Effector CD8-positive, alpha-beta T cell (primary cell): ENCODE measurements around the gene MYH11.

Source experiments
- DNase-seq: peaks from one replicate; lab custom pipeline; 2025; lab: John Stamatoyannopoulos, UW

Gene MYH11

DNA sequence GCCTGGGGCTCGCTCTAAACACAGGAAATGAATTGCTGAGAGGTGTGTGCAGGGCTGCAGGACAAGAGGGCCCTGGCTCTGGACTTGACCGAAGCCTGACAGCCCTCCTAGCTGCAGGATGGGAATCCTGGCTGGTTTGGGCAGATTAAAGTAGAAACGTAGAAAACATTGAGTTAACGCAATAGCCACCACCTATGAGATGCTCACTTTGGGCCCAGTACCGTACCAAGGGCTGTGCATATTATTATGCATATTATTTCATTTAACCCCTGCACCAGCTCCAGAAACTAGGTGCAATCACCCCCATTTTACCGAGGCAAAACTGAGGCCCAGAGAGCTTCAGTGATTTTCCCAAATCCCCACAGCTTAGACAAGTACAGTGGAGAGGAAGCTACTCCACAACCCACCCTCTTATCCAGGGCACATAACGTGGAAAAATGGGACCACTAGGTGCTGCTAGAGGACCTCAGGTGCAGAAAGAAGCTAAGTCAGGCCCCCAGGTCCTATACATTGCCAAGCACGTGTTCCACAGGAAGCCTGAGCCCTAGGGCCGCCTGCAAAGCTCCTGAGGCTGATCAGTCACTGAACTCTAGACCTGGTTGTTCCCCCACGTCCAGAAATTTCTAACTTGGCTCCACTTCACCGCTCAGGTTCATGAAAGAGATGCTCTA, 79.2 kb downstream of the MYH11 start:
- DNase-seq = no peak

DNA sequence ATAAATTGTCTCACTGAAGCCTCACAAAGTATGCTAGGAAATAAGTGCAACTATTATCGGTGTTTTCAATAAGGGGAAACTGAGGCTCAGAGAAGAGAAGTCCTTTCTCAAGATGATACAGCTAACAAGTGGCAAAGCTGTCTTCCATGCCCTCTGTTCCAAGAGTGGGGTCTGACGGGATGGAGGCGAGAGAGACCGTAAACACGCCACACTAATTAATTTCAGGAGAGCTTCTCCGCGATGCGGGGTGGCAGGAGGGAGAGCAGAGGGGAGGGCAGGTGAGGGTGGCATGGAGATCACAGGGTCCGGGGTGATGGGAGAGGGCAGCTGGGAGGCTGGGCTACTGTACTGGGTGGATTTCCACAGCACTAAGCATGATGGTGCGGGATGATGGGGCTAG, 80.3 kb downstream of the MYH11 start:
- DNase-seq = no peak

DNA sequence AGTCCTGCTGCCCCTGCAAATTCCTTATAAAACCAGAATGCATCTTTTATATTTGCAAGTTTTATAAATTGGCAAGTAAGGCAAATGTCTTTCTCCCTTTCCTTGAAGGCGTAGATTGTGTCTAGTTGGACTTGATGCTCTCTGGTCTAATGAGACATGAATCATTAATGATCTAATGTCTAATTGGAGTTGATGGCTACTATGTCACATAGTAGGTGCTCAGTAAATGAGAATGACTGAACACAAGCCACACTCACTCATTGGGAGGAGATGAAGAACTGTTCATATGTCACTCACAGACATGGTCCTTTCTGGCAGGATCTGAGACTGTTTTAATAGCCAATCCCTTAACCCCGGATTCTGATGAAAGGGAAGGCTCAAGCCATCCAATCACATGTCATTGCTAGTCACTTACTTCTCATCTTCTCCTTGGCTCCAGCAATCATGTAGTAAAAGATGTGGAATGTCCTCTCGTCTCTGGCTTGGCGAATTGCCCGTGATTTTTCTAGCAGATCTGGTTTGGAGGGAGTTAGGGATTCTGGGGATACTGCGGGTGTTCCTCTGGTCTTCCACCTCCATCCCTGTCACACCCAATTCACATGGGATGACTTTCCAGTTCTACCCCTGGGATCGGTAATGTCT, 81.0 kb downstream of the MYH11 start:
- no peak for DNase-seq

DNA sequence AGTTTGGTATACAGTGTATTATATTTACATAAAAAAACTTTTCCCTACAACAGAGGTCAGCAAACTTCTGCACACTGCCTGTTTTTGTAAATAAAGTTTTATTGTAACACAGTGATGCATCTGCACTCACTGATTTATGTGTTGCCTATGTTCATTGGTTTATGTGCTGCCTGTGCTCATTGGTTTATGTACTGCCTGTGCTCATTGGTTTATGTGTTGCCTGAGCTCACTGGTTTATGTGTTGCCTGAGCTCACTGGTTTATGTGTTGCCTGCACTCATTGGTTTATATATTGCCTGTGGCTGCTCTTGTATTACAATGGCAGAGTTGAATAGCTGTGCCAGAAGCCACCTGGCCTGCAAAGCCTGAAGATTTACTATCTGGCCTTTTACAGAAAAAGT, 81.6 kb downstream of the MYH11 start:
- DNase-seq = no peak

DNA sequence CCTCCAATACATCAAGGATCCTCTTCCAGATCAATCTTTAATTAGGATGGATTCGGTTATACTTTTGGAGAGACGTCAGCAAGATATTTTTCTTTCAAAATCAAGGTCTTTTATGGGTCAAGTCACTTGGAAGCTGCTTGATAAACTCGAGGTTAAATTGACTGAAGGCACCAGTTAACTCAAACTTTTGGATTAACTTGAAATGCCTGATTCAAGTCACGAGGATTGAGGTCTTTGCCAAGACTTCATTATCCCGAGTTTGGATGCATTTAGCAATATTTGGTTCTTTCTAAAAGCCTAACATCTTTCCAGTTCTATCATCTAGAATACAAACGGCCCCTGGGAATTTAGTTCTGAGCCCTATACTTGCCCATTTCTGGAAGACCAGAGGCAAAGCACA, 82.9 kb downstream of the MYH11 start:
- no peak for DNase-seq

DNA sequence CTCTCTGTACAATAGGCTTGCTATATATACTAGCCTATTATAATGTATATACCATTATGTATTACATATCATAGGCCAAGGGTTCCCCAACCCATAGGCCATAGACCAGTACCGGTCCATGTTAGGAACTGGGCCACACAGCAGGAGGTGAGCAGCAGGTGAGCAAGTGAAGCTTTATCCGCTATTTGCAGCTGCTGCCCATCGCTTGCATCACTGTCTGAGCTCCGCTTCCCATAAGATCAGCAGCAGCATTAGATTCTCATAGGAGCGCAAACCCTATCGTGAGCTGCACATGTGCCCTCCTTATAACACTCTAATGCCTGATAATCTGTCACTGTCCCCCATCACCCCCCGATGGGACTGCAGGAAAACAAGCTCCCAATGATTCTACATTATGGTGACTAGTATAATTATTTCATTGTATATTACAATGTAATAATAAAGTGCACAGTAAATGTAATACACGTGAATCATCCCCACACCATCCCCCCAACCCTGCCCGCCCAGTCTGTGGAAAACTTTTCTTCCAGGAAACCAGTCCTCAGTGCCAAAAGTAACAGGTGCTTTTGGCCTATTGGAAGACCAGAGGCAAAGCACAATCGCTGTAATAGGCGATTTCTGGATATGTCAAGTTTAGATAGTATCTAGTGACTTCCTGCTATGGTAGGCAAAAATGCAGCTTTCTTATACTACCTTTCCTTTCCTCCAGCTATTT, 84.1 kb downstream of the MYH11 start:
- no peak for DNase-seq

DNA sequence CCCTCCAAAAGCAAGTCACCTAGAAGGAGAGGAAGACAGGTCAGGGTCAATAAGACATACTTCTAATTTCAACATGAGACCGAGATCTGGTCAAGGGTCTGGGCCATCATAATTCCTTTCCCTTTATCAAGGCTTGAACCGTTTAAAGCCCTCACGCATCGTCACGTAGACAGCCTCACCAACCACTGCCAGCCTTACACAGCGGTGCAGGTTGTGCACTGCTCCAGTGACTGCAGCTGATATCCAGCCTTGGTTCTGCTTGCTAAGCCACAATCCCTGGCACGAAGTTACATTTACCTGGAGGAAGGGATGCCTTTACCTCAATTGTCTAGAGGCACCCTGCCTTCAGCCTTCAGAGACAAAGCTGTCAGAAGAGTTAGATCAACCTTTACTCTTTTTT, 85.1 kb downstream of the MYH11 start:
- DNase-seq = no peak

DNA sequence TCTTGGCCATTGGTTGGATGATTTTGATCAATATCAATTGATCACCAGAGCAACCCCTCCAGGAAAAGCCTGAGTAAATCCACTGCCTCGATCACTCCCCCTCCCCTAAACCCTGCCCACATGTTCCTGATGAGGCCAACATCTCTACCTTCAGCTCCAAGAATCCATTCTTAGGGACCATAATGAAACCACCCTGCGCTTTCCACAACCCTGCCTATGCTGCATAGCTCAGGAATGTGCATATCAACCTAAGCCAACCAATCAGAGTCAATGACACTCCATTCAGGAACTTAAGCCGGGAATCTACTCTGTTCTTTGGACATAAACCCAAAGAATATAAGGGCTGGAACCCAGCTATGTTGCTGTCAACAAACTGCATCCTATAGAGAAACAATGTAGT, 86.3 kb downstream of the MYH11 start:
- DNase-seq = no peak

DNA sequence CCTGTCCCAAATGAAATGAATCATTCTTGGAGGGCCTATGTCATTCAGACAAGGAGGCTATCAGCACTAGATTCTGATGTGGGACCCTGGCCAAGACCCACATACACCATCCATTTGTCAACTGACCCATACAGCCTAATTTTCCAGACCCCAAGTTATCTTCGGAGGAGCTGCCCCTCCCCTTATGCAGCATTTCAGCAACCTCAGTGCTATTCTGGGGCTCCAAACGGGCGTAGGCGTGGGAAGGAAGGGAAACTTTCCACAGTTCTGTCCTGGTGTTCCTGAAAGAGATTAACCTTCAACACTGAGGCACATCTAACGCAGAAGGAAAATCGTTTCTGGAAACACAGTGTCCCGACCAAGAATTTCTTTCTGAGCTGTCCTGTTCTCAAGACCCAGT, 86.7 kb downstream of the MYH11 start:
- no peak for DNase-seq

DNA sequence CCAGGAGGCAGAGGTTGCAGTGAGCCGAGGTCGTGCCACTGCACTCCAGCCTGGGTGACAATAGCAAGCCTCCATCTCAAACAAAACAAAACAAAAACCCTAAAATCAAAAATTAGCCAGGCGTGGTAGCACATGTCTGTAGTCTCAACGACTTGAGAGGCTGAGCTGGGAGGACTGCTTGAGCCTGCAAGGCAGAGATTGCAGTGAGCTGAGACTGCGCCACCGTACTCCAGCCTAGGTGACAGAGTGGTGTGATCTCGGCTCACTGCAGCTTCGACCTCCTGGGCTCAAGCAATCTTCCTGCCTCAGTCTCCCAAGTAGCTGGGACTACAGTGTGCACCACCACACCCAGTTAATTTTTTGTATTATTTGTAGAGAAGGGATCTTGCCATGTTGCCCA, 87.6 kb downstream of the MYH11 start:
- no peak for DNase-seq

DNA sequence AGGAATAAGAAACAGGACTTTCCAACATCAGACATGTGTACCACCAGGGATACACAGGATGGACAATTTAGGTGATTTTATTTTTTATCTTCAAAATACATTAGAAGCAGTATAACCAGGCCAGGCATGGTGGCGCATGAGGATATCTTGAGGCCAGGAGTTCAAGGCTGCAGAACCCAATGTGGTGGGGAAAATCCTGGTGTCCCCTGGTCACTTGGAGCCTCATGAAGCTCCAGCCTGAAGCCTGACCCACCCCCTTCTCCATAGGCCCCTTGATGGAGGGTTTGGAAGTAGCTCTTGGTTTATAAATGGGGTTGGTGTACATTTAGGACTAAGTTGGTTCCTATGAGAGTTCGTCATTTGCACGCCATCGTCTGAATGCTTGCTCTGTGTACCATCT, 88.6 kb downstream of the MYH11 start:
- DNase-seq = no peak

DNA sequence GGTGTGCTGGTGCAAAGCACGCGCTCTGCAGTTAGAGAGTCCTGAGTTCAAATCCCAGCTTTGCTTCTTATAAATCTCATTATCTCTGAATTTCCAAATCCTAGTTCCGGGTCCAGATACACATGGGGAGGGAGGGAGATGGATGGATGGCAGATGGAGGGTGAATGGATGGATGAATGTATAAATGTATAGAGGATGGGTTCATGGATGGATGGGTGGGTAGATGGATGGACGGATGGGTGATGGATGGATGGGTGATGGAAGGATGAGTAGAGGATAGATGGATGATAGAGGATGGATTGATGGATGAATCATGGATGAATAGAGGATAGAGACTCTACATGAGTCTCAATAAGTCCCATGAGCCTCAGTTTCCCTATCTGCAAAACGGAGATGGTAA, 89.9 kb downstream of the MYH11 start:
- DNase-seq = no peak

DNA sequence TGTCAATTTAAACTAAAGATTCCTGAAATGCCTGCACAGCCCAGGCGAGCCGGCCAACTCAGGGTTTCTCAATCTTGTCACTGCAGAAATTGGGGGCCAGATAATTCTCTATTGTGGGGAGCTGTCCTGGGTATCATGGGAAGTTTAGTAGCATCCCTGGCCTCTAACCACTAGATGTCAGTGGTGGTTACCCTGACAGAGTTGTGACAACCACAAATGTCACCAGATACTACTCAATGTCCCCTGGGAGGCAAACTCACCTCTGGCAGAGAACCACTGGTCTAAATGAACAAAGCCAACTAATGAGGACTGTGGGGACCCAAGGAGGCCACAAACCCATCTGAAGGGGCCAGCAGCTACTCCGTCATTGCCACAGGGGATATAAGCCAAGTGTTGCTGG, 90.9 kb downstream of the MYH11 start:
- DNase-seq = no peak

DNA sequence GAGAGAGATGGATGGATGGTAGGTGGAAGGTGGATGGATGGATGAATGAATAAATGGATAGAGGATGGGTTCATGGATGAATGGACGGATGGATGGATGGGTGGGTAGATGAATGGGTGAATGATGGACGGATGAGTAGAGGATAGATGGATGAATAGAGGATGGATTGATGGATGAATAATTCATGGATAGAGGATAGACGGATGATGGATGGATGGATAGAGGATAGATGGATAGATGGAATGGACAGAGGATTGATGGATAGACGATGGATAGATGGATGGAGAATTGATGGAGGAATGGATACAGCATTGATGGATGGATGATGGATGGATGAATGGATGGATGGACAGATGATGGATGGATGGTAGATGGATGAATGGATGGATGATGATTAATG, 91.7 kb downstream of the MYH11 start:
- DNase-seq = no peak

DNA sequence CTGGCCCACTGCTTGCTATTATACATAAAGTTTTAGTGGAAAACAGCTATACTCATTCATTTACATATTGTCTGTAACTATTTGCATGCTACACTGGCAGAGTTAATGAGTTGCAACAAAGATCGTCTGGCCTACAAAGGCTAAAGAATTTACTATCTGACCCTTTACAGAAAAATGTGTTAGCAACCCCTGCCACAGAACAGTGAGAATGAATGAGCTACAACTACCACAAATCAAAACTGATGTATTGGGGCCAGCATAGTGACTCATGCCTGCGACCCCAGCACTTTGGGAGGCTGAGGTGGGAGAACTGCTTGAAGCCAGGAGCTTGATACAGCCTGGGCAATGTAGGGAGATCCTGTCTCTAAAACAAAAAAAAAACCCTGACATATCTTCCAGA, 92.7 kb downstream of the MYH11 start:
- no peak for DNase-seq

DNA sequence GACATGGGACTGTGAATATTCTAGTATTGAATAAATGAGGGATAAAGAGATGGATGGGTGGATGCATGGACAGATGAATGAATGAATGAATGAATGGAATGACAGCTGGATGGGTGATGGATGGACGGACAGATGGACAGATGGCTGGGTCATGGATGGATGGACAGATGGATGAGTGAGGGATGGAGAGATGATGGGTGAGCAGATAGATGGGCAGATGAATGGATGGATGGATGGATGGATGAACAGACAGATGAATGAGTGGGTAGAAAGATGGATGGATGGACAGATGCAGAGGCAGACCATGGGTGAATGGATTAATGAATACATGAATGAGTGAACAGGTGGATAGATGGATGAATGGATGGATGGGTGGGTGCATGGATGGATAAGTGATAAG, 96.7 kb downstream of the MYH11 start:
- DNase-seq = no peak

DNA sequence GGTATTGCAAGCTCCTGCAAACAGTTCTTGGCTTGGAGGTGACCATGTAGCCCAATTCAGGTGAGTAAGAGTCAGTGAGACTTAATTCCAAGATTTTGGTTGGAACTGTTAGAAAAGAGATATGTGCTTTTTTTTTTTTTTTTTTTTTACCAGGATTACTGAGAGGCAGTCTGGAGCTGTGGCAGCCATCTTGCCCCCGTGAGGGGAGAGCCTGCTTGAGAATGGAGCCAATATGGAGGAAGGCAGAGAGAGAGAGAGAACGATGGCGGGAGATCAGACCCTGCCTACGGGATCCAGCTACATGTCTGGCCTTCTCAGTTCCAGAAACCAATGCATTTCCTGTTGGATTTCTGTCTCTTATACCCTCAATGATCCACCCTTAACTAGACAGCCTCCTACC, 97.8 kb downstream of the MYH11 start:
- DNase-seq = no peak

DNA sequence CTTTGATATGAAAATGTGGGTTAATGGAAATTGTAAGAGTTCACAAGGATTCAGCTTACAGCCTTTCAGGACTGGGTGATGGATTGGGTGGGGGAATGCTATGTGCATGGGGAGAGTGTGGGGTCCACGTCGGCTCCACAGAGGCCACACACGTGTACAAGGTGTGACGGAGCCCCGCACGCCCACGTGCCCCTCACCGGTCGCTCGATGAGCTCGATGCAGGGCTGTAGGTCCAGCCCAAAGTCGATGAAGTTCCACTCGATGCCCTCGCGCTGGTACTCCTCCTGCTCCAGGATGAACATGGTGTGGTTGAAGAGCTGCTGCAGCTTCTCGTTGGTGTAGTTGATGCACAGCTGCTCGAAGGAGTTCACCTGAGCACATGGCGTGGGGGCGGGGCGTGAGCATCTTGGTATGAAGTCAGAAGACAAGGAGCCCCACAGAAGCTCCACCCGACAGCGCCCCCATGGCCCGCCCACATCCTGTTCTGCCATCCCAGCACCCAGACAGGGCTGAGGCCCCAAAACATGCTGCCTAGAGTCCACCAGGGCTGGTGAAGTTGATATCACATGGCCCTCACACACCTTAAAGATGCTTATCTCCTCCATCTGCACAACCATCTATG, 99.1 kb downstream of the MYH11 start:
- DNase-seq = no peak

DNA sequence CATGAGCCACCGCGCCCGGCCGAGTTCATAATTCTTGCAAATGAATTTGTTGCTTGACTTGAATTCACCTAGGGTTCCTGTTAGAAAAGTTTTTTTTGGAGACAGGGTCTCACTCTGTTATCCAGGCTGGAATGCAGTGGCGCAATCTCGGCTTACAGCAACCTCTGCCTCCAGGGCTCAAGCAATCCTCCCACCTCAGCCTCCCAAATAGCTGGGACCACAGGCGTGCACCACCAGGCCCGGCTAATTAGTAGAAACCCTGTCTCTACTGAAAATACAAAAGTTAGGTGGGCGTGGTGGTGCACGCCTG, 99.8 kb downstream of the MYH11 start:
- DNase-seq = no peak

DNA sequence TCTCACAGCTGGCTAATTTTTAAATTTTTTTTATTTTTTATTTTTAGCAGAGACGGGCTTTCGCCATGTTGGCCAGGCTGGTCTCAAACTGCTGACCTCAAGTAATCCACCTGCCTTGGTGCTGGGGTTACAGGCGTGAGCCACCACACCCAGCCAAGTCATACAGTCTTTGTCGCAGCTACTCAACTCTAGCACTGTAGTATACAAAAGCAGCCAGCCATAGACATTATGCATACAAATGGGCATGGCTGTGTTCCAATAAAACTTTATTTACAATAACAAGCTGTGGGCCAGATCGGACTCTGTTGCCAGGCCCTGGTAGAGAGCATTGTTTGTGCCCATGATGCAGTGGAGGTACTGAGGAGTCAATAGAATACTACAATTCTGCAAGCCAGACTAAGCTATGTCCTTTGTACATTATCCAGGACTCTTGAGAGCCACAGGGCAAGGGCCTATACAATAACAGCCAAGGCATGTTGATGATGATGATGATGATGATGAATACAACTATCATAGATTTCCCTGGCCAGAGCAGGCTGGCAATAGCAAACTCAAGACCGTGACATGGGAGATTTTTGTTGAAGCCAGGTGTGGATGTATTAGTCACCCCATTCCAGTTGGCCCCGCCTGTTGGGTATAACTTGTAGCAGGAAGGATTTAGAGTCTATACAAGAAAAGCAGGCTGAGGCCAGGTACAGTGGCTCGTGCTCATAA, 101.8 kb downstream of the MYH11 start:
- no peak for DNase-seq

DNA sequence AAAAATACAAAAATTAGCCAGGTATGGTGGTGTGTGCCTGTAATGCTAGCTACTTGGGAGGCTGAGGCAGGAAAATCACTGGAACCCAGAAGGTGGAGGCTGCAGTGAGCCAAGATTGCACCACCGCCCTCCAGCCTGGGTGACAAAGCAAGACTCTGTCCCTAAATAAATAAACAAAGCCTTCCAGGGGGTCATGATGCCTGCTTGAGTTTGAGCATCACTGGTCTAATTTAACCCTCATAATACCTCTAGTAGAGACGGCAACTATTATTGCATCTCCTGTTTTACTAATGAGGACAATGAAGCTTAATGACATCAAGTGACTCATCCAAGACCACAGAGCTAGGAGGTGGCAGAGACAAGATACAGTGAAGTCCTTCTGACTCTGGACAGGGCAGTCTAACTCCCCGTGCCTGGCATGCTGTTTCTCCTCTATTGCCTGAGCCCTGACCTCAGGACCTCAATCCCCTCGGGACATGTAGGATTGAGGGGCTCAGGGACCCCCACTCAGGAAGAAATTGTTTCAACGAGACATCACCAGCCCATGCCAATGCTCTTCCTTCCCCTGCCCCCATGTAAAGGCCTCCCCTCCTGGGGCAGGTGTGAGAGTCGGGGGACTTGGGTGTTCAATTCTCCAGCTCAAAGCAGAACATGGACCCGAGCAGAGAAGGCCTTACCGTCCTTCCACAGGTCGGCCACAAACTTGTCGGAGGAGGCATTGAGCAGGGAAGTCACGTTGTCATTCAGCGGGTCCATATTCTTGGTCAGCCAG, 103.9 kb downstream of the MYH11 start:
- DNase-seq = no peak

DNA sequence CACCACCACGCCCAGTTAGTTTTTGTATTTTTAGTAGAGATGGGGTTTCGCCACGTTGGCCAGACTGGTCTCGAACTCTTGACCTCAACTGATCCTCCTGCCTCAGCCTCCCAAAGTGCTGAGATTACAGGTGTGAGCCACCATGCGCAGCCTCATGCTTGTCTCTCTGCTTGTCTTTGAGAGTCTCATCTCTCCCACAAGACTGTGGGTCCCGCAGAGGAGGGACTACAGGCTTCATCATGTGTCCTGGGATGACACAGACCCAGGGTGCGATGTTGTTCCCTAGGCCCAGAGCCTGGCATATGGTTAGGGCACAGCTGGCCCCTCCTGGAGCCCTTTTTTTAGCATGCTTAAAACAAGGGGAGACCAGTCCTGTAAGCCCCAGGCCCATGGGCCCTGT, 104.9 kb downstream of the MYH11 start:
- DNase-seq = no peak
